ENCODE data around the gene MAP3K1.

MAP3K1 gene

GRCh38 chr5:56914678-56915077 lies 99.3 kb downstream of the MAP3K1 start:
- TF ChIP-seq FOXP2 (optimal IDR thresholded peaks at IDR 0.05; ENCODE audit: borderline replicate concordance, extremely low read depth, extremely low read length, insufficient read depth) (no peak), SIN3A (IDR thresholded peaks at IDR 0.05; ENCODE audit: borderline replicate concordance, insufficient read depth, low read length) (no peak), TAF1 (IDR thresholded peaks at IDR 0.05; ENCODE audit: borderline replicate concordance, insufficient read depth, low read length) (no peak)

DNA sequence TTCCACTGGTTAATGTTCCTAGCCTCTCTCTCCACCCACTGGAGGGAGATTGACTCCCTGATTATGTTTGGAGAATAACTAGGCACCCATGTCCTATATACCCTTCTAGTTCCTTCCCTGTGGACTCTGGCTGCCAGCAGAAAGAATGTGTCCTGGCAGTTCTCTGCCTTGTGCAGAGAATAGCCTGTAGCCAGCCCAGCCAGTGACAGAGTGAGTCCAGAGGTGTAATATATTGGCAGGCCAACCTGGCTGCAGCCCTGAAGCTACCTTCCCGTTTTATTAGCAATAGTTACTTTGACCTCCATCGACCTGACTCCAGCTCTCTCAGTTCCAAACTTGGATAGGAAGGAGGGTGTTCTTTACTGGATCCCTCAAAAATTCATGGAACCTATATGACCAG lies 102.2 kb downstream of the MAP3K1 start:
- TF ChIP-seq, protein P1, sequence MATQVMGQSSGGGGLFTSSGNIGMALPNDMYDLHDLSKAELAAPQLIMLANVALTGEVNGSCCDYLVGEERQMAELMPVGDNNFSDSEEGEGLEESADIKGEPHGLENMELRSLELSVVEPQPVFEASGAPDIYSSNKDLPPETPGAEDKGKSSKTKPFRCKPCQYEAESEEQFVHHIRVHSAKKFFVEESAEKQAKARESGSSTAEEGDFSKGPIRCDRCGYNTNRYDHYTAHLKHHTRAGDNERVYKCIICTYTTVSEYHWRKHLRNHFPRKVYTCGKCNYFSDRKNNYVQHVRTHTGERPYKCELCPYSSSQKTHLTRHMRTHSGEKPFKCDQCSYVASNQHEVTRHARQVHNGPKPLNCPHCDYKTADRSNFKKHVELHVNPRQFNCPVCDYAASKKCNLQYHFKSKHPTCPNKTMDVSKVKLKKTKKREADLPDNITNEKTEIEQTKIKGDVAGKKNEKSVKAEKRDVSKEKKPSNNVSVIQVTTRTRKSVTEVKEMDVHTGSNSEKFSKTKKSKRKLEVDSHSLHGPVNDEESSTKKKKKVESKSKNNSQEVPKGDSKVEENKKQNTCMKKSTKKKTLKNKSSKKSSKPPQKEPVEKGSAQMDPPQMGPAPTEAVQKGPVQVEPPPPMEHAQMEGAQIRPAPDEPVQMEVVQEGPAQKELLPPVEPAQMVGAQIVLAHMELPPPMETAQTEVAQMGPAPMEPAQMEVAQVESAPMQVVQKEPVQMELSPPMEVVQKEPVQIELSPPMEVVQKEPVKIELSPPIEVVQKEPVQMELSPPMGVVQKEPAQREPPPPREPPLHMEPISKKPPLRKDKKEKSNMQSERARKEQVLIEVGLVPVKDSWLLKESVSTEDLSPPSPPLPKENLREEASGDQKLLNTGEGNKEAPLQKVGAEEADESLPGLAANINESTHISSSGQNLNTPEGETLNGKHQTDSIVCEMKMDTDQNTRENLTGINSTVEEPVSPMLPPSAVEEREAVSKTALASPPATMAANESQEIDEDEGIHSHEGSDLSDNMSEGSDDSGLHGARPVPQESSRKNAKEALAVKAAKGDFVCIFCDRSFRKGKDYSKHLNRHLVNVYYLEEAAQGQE (IDR thresholded peaks at IDR 0.05; ENCODE audit: insufficient read depth in 1 of 2, low read depth in 2 of 2, low read length in 2 of 2) = no peak
- no peak for TF ChIP-seq FOXP2 (optimal IDR thresholded peaks at IDR 0.05; ENCODE audit: borderline replicate concordance, extremely low read depth, extremely low read length, insufficient read depth)
- TF ChIP-seq TAF1 (IDR thresholded peaks at IDR 0.05; ENCODE audit: borderline replicate concordance, insufficient read depth, low read length) = no peak
- TF ChIP-seq POLR2AphosphoS5 (IDR thresholded peaks at IDR 0.05; ENCODE audit: low read depth, low read length) = no peak
- no peak for TF ChIP-seq SIN3A (IDR thresholded peaks at IDR 0.05; ENCODE audit: borderline replicate concordance, insufficient read depth, low read length)

GRCh38 chr5:56918054-56918453 lies 102.7 kb downstream of the MAP3K1 start:
- TF ChIP-seq POLR2AphosphoS5 (IDR thresholded peaks at IDR 0.05; ENCODE audit: low read depth, low read length) (no peak), FOXP2 (optimal IDR thresholded peaks at IDR 0.05; ENCODE audit: borderline replicate concordance, extremely low read depth, extremely low read length, insufficient read depth) (no peak), TAF1 (IDR thresholded peaks at IDR 0.05; ENCODE audit: borderline replicate concordance, insufficient read depth, low read length) (no peak), SIN3A (IDR thresholded peaks at IDR 0.05; ENCODE audit: borderline replicate concordance, insufficient read depth, low read length) (no peak)
- TF ChIP-seq, protein P1 (IDR thresholded peaks at IDR 0.05; ENCODE audit: insufficient read depth in 1 of 2, low read depth in 2 of 2, low read length in 2 of 2) = no peak

- no peak for TF ChIP-seq POLR2AphosphoS5 (IDR thresholded peaks at IDR 0.05; ENCODE audit: low read depth, low read length)
- TF ChIP-seq, protein P1 (IDR thresholded peaks at IDR 0.05; ENCODE audit: insufficient read depth in 1 of 2, low read depth in 2 of 2, low read length in 2 of 2) = no peak
- TF ChIP-seq SIN3A (IDR thresholded peaks at IDR 0.05; ENCODE audit: borderline replicate concordance, insufficient read depth, low read length) = no peak
- TF ChIP-seq FOXP2 (optimal IDR thresholded peaks at IDR 0.05; ENCODE audit: borderline replicate concordance, extremely low read depth, extremely low read length, insufficient read depth) = no peak
- no peak for TF ChIP-seq TAF1 (IDR thresholded peaks at IDR 0.05; ENCODE audit: borderline replicate concordance, insufficient read depth, low read length)
Measured at GRCh38 chr5:56919942-56920662, 104.8 kb downstream of the MAP3K1 start.

DNA sequence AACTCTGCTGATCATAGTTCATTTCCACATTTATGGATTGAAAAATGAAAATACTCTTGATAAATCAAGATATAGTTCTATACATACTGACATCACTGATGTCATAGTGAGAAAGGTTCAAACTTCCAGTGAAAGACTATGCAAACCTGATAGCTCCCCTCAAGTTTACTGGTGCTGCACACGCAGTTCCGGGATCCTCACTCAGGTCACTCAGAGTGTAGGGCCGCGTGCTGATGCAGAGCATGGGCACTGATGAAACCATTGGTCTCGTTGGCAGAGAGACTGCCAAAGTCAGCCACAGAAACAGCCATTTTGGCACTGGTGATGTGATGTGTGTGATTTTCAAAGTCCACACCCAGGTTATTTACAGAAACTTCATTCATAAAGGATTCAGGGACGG lies 107.6 kb downstream of the MAP3K1 start:
- TF ChIP-seq TAF1 (IDR thresholded peaks at IDR 0.05; ENCODE audit: borderline replicate concordance, insufficient read depth, low read length) (no peak), SIN3A (IDR thresholded peaks at IDR 0.05; ENCODE audit: borderline replicate concordance, insufficient read depth, low read length) (no peak), FOXP2 (optimal IDR thresholded peaks at IDR 0.05; ENCODE audit: borderline replicate concordance, extremely low read depth, extremely low read length, insufficient read depth) (no peak), POLR2AphosphoS5 (IDR thresholded peaks at IDR 0.05; ENCODE audit: low read depth, low read length) (no peak)
- TF ChIP-seq, protein P1 (IDR thresholded peaks at IDR 0.05; ENCODE audit: insufficient read depth in 1 of 2, low read depth in 2 of 2, low read length in 2 of 2) = no peak

All from PFSK-1 (cell line).